Stimulated activated CD4-positive, alpha-beta T cell treated with anti-CD3 and anti-CD28 coated beads, Interleukin-15, amount 100 ng/mL, for 48 hours (primary cell): Measurements from ENCODE around the gene RGS12.

Source experiments
- DNase-seq, 2 donors: peaks; one replicate each; pipeline ENCODE4 v3.0.0-alpha.2; 2020; ENCODE audit warnings: low read depth in 2 of 2

The RGS12 gene

DNA sequence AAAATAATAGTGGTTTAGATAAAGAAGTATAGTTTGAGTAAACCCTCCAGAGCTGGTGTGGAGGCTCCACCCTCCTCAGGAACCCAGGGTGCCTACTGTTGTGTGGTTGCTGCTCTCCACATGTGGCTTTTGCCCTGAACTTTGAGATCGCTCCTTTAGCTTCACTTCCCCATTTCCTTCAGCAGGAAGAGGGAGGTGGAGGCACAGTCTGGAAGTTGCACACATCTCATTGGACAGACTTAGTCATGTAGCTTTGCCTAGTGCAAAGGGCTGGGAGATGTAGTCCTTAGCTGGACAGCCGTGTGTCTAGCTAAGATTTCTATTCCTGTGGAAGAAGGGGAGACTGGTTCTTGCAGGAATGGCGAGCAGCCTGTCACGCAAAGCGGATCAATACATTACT, 37.9 kb downstream of the RGS12 start:
- no peak for DNase-seq

DNA sequence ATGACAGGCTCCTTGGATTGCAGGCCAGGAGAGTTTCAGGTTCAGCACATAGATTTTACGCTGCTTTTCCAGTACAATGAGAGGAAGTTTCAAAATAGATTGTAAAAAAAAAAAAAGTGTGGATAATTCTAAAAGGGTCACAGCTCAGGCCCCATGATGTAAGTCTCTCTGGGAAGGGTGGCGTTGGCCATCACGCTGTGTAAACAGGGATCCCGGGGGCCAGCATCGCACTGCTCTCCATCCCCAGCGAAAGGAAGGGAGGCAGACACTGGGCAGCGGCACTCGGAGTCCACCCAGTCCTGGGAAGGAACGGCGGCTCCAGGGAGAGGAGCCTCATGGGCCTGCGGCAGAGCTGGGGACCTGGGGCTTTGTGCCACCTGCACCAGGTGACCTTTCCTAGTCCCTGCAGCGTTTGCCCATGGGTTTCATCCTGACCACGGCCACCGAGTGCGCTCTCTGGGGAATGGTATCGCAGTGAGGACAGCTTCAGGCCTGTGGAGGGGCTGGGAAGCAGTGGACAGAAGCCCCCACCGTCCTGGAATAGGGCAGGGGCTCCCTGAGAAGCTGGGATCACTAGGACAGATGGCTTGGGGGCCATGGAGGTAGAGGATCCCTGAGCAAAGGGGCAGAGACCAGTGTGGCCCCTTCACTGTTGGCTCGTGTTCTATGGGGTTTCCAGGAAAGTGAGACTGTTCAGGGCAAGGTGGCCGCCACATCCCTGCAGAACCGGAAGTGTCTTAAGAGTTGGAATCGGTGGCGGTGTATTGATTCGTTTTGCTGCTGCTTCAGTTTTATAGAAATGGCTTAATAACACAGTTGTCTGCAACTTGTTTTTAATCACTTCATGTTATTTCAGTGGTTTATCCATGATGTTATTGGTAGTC, 38.9 kb downstream of the RGS12 start:
- no peak for DNase-seq

DNA sequence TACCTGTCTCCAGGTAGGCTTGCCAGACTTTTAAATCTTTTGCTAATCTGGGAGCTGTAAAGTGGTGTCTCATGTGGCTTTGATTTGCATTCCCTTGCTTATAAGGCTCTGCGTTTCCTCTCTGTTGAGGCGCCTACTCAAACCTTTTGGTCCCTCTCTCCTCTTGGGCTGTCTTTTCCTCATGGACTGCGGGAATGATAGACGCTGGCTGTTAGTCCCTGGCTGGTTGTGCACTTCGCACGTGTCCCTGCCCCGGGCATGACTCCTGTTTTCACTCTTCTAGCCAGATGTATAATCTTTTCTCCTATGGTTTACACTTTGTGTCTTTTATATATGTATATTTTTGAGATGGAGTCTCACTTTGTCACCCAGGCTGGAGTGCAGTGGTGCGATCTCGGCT, 39.7 kb downstream of the RGS12 start:
- DNase-seq = no peak

DNA sequence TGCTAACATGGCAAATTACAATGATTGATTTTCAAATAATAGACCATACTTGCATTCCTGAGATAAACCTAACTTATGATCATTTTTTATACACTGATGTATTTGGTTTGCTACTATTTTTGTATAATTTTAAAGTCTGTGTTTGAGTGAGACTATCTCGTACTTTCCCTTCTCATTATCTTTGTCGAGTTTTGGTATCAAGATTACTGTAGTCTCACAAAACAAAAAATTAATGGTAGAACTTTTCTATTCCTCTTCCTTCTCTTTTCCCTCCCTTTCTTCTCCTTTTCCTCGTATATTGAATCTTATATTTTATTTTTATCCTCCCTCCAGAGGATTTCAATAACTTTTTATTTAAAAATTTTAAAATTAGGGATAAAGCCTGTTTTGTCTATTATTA, 41.5 kb downstream of the RGS12 start:
- DNase-seq = no peak

DNA sequence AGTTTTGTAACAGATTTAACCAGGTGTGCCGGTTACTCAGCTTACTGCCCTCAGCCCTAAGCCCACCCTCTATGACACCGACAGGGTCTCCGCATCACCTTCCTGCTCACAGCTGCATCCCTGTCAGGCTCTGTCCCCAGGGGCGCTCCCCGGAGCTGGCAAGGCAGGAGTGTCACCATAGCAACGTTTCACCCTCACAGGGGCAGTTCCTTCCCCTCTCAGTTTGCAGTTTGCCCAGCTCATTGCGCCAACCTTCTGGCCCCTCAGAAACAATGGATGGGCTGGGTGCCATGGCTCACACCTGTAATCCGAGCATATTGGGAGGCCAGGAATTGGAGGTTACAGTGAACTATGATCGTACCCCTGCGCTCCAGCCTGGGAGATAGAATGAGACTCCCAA, 42.6 kb downstream of the RGS12 start:
- no peak for DNase-seq

DNA sequence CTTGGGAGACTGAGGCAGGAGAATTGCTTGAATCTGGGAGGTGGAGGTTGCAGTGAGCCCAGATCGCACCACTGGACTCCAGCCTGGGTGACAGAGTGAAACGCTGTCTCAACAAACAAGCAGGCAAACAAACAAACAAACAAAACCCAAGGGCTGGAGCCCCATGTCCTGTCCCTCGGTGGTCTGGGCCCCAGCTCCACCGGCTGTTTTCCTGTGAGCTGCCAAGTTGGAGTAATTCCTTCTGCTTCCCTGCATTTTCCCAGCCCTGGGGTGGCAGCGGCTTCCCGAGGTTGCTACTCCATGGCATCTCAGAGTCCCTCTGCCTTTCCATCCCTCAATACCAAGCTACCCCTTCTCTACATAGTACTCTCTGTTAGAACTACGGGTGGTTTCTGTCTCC, 43.2 kb downstream of the RGS12 start:
- DNase-seq = no peak

DNA sequence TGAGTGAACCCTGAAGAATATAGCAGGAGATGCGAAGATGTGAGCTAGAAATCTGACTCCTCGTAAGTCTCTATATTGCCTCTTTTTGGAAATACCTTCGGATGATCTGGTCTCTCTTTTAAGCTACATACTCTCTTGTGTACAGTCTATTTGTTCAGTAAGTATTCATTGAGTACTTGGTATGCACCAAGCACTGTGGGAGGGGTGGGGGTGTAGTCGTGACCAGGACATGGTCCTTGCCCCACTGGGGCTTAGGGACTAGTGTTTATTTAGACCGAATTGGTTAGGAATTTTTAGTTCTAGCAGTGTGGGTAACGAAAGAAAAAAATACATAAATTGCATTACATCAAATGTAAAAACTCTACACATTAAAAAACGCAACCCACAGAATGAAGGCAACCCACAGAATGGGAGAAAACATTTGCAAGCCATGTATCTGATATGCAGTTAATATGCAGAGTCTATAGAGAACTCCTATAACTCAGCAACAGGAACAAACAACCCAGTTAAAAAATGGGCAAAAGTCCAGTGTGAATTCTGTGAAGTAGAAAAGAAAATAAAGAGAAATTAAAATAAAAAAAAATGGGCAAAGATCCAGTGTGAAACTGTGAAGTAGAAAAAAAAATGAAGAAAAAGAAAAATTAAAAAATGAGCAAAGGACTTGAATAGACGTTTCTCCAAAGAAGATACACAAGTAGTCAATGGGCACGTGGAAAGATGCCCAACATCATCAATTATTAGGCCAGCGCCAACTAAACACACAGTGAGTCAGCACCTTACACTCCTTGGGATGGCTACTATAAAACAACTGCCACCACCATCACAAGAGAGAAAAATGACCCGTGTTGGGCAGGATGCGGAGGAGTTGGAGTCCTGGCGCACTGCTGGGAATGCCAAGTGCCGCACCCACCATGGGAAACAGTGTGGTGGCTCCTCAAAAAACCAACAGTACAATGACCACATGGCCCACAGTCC, 43.8 kb downstream of the RGS12 start:
- no peak for DNase-seq

DNA sequence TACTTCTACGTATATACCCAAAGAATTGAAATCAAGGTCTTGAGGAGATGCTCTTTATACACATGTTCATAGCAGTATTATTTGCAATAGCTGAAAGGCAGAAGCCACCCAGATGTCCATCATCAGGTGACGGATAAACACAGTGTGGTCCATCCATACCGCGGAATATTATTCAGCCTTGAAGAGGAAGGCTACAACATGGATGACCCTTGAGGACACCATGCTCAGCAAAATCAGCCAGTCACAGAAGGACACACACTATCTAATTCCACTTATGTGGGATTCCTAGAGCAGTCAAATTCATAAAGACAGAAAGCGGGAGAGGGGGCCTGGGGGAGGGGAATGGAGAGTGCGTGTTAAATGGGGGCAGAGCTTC, 44.5 kb downstream of the RGS12 start:
- no peak for DNase-seq

DNA sequence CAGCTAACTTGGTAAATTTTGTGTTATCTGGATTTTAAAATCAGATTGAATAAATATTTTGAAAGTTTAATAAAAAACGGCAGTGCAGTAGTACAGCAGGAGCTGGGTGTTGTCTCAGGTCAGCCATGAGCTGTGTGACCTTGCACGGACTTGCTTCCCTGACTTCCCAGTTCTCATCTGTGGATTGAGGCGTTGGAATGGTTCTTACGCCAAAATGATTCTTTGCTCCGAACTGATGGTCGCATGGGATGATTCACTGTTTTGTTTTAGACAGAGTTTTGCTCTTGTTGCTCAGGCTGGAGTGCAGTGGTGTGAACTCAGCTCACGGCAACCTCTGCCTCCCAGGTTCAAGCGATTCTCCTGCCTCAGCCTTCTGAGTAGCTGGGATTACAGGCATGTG, 45.0 kb downstream of the RGS12 start:
- no peak for DNase-seq

DNA sequence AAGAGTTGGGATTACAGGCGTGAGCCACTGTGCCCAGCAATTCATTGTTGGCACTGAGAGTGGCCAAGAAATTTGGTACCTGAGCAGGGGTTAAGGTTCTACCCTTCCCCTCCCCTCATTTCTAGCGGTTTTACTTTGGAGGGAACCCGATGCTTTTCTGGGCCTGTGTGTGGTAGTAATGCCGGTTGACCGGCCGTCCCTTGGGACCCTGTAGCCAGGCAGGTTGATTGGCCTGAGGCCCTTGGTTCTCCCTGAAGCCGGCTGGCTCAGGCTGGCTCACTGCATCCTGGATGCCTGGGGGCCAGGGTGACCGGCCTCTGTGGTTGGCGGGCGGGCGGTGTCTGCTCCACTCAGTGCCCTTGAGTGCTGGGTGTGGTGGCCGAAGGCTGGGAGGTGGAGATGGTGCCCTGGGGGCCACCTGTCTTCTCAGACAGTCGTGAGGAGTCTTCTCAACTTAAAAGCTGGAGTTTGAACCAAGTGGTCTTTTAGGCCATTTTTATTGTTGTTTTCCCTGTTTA, 45.6 kb downstream of the RGS12 start:
- DNase-seq = no peak

DNA sequence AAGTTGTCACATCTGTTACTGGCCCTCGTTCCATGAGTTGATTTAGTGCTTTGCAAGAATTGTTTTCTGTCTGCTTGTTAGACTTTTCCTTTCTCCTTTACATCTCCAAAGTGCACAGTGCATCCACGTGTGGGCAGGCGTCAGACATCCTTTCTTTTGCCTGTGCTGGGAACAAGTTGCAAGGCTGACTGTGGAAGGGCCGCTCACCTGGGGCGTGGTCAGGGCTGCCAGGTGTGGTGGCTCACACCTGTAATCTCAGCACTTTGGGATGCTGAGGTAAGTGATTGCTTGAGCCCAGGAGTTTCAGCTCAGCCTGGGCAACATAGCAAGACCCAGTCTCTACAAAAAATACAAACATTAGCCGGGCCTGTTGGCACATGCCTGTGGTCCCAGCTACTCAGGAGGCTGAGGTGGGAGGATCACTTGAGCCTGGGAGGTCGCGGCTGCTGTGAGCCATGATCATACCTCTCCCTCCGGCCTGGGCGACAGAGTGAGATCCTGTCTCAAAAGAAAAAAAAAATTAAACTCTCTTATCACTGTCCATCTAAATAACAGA, 46.2 kb downstream of the RGS12 start:
- DNase-seq = no peak

DNA sequence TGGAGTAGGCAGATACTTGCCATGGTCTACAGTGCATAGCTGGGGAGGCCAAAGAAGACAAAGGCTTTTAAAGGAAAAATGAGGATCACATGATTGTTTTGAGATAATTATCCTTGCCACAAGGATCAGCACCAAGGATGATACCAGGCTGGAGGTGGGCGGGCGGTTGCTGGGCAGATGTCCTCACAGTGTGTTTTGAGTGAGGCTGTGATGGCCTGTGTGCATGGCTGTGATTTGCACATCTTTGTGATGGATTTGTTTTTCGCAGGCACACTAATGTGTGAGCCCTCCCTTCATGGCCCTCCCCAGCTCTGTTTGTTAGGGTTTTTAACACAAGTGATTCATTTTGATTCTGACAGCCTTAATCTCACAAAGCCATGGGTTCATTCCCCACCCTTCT, 46.8 kb downstream of the RGS12 start:
- DNase-seq = no peak

DNA sequence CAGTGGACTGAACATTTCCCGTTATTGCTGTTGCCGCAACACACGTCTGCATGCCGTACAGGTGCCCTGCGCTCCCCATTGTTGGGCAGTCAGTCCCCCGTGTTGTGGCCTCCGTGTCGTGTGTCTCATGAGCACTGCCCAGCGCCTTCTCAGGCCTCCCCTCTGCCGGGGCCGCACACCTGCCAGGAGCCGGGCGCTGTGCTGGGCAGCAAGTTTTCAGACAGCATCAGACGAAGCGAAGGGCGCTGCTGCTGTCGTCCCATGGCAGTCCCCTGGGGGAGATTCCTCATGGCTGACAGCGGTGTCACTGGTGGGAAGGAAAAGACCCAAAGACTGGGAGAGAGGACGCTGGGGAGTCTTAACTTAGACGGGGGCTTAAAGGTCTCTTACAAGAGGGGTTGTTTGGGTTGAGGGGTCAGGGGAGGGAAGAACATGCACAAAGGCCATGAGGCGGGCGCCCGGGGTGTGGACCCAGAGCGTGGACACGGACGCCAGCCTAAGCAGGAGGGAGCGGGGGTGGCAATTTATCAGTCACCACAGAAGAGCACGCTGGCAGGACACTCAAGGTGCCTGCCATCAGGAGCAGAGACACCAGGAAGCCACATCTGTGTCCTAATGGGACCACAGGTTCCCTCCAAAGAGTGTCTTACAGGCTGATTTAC, 47.3 kb downstream of the RGS12 start:
- no peak for DNase-seq

DNA sequence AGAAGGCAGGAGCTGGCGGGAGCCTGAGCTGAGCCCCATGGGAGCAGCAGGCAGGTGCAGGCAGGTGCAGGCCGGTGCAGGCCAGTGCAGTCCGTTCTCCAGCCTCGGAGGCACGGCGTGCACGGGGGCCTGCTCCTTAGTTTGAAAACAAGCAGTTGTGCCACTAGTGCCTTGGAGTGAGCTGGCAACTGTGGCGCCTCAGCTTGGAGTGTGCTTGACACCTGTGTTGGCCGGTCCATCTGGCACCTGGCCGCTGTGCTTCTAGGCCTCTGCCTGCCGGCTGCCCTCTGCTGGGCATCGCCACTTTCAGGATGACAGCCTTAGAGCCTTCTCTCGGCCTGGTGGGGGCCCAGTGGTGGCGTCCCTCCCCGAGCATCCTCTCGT, 47.9 kb downstream of the RGS12 start:
- DNase-seq = no peak

DNA sequence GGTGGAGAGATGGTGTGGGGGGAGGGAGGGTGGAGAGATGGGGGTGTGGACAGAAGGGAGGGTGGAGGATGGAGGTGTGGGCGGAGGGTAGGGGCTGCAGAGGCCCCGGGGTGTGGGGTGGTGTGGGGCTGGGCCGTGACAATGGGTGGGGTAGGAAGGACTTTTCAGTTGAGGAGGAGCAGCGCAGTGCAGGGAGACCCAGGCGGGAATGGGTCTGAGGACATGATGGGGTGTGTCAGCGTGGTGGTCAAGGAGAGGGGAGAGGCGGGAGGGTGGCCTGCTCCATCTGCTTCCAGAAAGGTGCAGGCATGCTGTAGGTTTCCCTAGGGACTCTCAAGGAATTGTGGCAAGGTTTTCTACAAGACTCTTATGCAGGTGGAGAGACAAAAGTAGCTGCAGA, 48.9 kb downstream of the RGS12 start:
- no peak for DNase-seq

DNA sequence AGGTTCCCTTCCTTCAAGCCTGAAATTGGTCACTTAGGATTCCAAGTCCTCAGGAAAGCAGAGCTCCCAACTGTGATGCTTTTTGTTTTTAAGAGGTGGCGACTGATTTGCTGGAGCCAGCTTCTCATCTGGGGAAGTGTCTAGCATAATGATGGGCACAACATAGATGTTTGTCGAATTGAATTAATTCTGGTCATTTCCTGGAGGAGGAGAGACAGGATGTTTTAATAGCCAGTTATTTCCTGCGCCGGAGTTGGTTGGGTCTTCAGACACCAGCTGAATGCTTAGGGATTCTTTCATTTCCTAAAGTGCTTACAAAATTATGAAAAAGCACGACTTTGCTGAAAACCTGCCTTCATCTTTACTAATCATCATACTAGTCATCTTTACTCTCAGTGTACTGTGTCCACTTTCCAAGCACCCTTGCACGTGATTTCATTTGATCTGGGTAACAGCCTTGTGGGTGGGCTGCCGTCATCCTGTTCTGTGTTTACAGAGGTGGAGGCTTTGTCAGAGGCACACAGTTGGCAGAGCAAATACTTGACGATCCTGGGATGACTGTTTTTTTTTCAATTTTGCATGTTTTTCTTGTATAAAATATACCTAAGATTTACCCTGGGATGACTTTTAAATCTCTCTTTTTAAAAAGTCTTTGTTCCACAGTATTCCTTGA, 49.5 kb downstream of the RGS12 start:
- DNase-seq = no peak
